K562 (cell line): ENCODE data around the gene PNRC2. TPM values are rescaled to one million over a fixed set of nuclear protein-coding genes. Genes with fewer than 3 reads are reported as not detected.
A peak's percentile ranks its signal among the peaks of the same experiment; 100 is the strongest.

Experiments
- ATAC-seq: fragments of 200-7000 bp; cut with Tn5 transposase; 3 replicates; pipeline ENCODE4 v1.9.1; 2020; ENCODE audit warnings: moderate library complexity
- BruUV-seq: library from RNA; stranded (reverse); fragments of 400-500 nt; replicated peaks from 2 replicates; lab custom pipeline; 2021; lab: Mats Ljungman, UMichigan
- CTCF ChIA-PET: fragments of 300-600 bp; formaldehyde crosslinking; extraction: SDS; loops from one replicate; lab custom pipeline; 2021; ENCODE audit warnings: low intra/inter-chr PET ratio; lab: Yijun Ruan, JAX
- POLR2A ChIA-PET: fragments of 300-600, 350-650 bp; sonication (Branson Sonifier 250); formaldehyde crosslinking; extraction: SDS; loops from one replicate; lab custom pipeline; 2021; ENCODE audit warnings: antibody characterized with exemption, inconsistent platforms; lab: Yijun Ruan, JAX
- DNase-seq, 4 experiments: peaks; one replicate each; pipeline versions ENCODE4 v3.0.0 to v3.0.0-alpha.2; 2011 to 2018; ENCODE audit warnings: low spot score in 3 of 4, mixed read lengths in 3 of 4; ENCODE audit errors: extremely low read depth in 1 of 4
- FAIRE-seq: peaks from 2 replicates; lab custom pipeline; 2011; peaks lifted over from hg19 to GRCh38; lab: Jason Lieb, UNC
- H2AFZ ChIP-seq: 2 replicates; pipeline ENCODE4 v1.6.0; 2011; ENCODE audit warnings: low read depth, low read length, control low read depth, inconsistent platforms
- H3K27ac ChIP-seq: fragments of 200-600 bp; 3 replicates; pipeline ENCODE4 v1.8.0; 2011; ENCODE audit warnings: low read depth, mild to moderate bottlenecking, control low read depth, inconsistent platforms, low read length, moderate library complexity, mixed read lengths; ENCODE audit errors: extremely low read depth
- H3K27me3 ChIP-seq, 2 experiments: fragments of 300-600 bp in 1 of 2; 2 replicates in 1 of 2; 3 replicates in 1 of 2; pipeline versions ENCODE4 v1.6.0 to v1.8.0; 2011; ENCODE audit warnings: inconsistent platforms in 2 of 2, low read length in 2 of 2, mild to moderate bottlenecking in 1 of 2, mixed read lengths in 1 of 2, moderate library complexity in 1 of 2; ENCODE audit not compliant: control insufficient read depth in 2 of 2, insufficient read depth in 2 of 2
- H3K36me3 ChIP-seq: fragments of 300-600 bp; 3 replicates; pipeline ENCODE4 v1.8.0; 2011; ENCODE audit warnings: mild to moderate bottlenecking, low read length, inconsistent platforms; ENCODE audit not compliant: control insufficient read depth, insufficient read depth
- H3K4me1 ChIP-seq, 2 experiments: fragments of 200-600 bp in 1 of 2; replicated peaks in 1 of 2; 2 replicates in 1 of 2; 3 replicates in 1 of 2; pipeline versions ENCODE4 v1.5.1 to v1.8.0; 2011; ENCODE audit warnings: inconsistent platforms in 2 of 2, low read length in 2 of 2, mild to moderate bottlenecking in 1 of 2, mixed read lengths in 1 of 2, moderate library complexity in 1 of 2; ENCODE audit not compliant: control insufficient read depth in 2 of 2, insufficient read depth in 2 of 2
- H3K4me2 ChIP-seq: 2 replicates; pipeline ENCODE4 v1.6.1; 2011; ENCODE audit warnings: low read length, control low read depth, inconsistent platforms, mixed read lengths; ENCODE audit not compliant: insufficient read depth
- H3K4me3 ChIP-seq: fragments of 200-600 bp; sonication (generic), shearing (Covaris generic); 2 replicates; pipeline ENCODE4 v1.5.1; 2016; ENCODE audit warnings: control low read depth, inconsistent platforms
- H3K79me2 ChIP-seq: fragments of 200-600 bp; 3 replicates; pipeline ENCODE4 v1.8.0; 2011; ENCODE audit warnings: low read length, inconsistent platforms; ENCODE audit not compliant: control insufficient read depth, insufficient read depth
- H3K9ac ChIP-seq, 2 experiments: 2 replicates each; pipeline versions ENCODE4 v1.6.0 to v1.6.1; 2011; ENCODE audit warnings: low read depth in 2 of 2, low read length in 2 of 2, control low read depth in 1 of 2, inconsistent platforms in 1 of 2, mild to moderate bottlenecking in 1 of 2, mixed read lengths in 1 of 2; ENCODE audit not compliant: insufficient read depth in 1 of 2
- H3K9me1 ChIP-seq: one replicate; pipeline ENCODE4 v1.6.0; 2011; ENCODE audit warnings: inconsistent platforms, mild to moderate bottlenecking, low read length, moderate library complexity; ENCODE audit not compliant: control insufficient read depth, insufficient read depth
- H3K9me3 ChIP-seq: replicated peaks from 2 replicates; pipeline ENCODE4 v1.5.1; 2011; ENCODE audit warnings: low read depth, low read length, inconsistent platforms; ENCODE audit not compliant: control insufficient read depth, insufficient read depth
- H4K20me1 ChIP-seq: replicated peaks from 2 replicates; pipeline ENCODE4 v1.6.1; 2011; ENCODE audit warnings: low read length, inconsistent platforms, mixed read lengths; ENCODE audit not compliant: control insufficient read depth, insufficient read depth
- GABPA ChIP-seq: fragments of 200-800 bp; sonication (Bioruptor generic); conservative IDR thresholded peaks from 2 replicates; pipeline ENCODE4 v1.6.1; 2016; ENCODE audit warnings: low read depth, missing genetic modification characterization, missing compliant biosample characterization
- MAFF ChIP-seq: IDR thresholded peaks from 2 replicates; pipeline ENCODE4 v1.6.1; 2012; ENCODE audit warnings: low read length, improper control_type of control experiment
- MCM5 ChIP-seq: fragments of 450-650 bp; IDR thresholded peaks from 2 replicates; pipeline ENCODE4 v1.6.1; 2016; ENCODE audit warnings: low read depth
- NFE2 ChIP-seq: IDR thresholded peaks from 2 replicates; pipeline ENCODE4 v1.6.1; 2014; ENCODE audit warnings: antibody characterized with exemption, low read depth
- NR2C1 ChIP-seq, 2 experiments: fragments of 450-650 bp; IDR thresholded peaks; 2 replicates each; pipeline ENCODE4 v1.6.1; 2017; ENCODE audit warnings: mild to moderate bottlenecking in 2 of 2, antibody characterized with exemption in 1 of 2, inconsistent platforms in 1 of 2, missing compliant biosample characterization in 1 of 2, missing genetic modification characterization in 1 of 2
- ZNF280B ChIP-seq: fragments of 250-450 bp; sonication (Bioruptor Pico); IDR thresholded peaks from 2 replicates; pipeline ENCODE4 v1.5.1; 2021; ENCODE audit warnings: mild to moderate bottlenecking
- ZNF764 ChIP-seq: fragments of 250-450 bp; sonication (Bioruptor Pico); IDR thresholded peaks from 2 replicates; pipeline ENCODE4 v1.4.0; 2020; ENCODE audit warnings: low read depth, mild to moderate bottlenecking, moderate library complexity
- WGBS: fragments of 100-300 bp; shearing (Covaris generic); methylation state at CpG from one replicate; pipeline ENCODE4 v1.1.6; 2016; ENCODE audit warnings: low coverage, mixed read lengths; ENCODE audit not compliant: insufficient coverage; ENCODE audit errors: missing lambda C conversion rate; 5-methylcytosine and 5-hydroxymethylcytosine counted together
- in situ Hi-C: fragments of 300-500 bp; cut with MboI; formaldehyde crosslinking; loops from 4 replicates; pipeline ENCODE4 v1.15.0; 2018; ENCODE audit warnings: inconsistent platforms, mixed read lengths
- intact Hi-C: fragments of 100-400 bp; cut with micrococcal nuclease; formaldehyde crosslinking; loops from 2 replicates; pipeline ENCODE4 v1.14.2; 2022
- polyA plus RNA-seq, 8 experiments: library from polyadenylated mRNA; depleted of rRNA in 4 of 8; stranded (reverse) in 5 of 8; unstranded in 3 of 8; fragments of >200 nt; fragmentation: Nextera tagmentation in 2 of 8; fragmentation: Illumina TruSeq in 1 of 8; extraction: Ambion mirVana in 2 of 8; extraction: Trizol in 1 of 8; gene quantifications; 2 replicates each; pipeline versions ENCODE4 v1.2.1 to v1.2.3, GENCODE V29; 2011 to 2014; ENCODE audit warnings: inconsistent platforms in 1 of 8, missing spikeins in 1 of 8
- total RNA-seq, 7 experiments: library from RNA; depleted of rRNA in 6 of 7; stranded (reverse); fragments of >200 nt in 6 of 7; fragmentation: Illumina TruSeq in 2 of 7; extraction: Trizol in 2 of 7; gene quantifications; 2 replicates each; pipeline versions ENCODE4 v1.2.1 to v1.2.3, GENCODE V29; 2011 to 2021; ENCODE audit warnings: low replicate concordance in 1 of 7
- TF ChIP-seq, protein P1 (sequence below): conservative IDR thresholded peaks from 2 replicates; pipeline ENCODE4 v1.6.1; 2011; ENCODE audit warnings: low read depth, mild to moderate bottlenecking, low read length; ENCODE audit not compliant: control insufficient read depth

The PNRC2 gene
- total and polyA plus RNA-seq, 9 of the 15 experiments (the other 6 are each of a cell fraction or from before 2014, with no cell fraction given) = 127 to 303 (median 203) TPM

GRCh38 chr1:23997812-23998211 lies 38.2 kb downstream of the PNRC2 start:
- WGBS = 10% methylated on average over 1 of the region's 1 CpG
- peak; percentile 37; the same call in 1 of the 2 replicates for TF ChIP-seq NFE2
- 0 out of 2 replicates have a peak, but pooled peaks have one; percentile 5 for TF ChIP-seq MAFF
- TF ChIP-seq MCM5 = no peak
- ATAC-seq = no peak

GRCh38 chr1:23999156-23999671 lies 39.6 kb downstream of the PNRC2 start:
- in situ Hi-C loops = no loop called here
- Histone ChIP-seq H3K4me3 (no peak overlapping the region), H3K4me2 (no peak overlapping the region), H3K9me1 (no peaks in the 10 kb centered on the region), H3K9me3 (no peaks in the 10 kb centered on the region), H4K20me1 (no peaks in the 10 kb centered on the region), H2AFZ (no peak overlapping the region), H3K79me2 (no peaks in the 10 kb centered on the region), H3K27me3 (peaks cover 16 to 24% of the 10 kb centered on the region in 2 experiments), H3K9ac (no peak overlapping the region), H3K27ac (no peak overlapping the region), H3K4me1 (no peaks in the 10 kb centered on the region; a peak in 1 of 5 replicates), H3K36me3 (no peaks in the 10 kb centered on the region)
- POLR2A ChIA-PET = interaction anchor here (1.1 kb wide), 1 partner anchor 36 kb away, joined by 4 read pairs; no protein-coding TSS in a partner anchor
- intact Hi-C loops = no loop called here
- WGBS = 6% methylated on average over 3 of the region's 3 CpGs
- no peak for ATAC-seq
- TF ChIP-seq, protein P1, sequence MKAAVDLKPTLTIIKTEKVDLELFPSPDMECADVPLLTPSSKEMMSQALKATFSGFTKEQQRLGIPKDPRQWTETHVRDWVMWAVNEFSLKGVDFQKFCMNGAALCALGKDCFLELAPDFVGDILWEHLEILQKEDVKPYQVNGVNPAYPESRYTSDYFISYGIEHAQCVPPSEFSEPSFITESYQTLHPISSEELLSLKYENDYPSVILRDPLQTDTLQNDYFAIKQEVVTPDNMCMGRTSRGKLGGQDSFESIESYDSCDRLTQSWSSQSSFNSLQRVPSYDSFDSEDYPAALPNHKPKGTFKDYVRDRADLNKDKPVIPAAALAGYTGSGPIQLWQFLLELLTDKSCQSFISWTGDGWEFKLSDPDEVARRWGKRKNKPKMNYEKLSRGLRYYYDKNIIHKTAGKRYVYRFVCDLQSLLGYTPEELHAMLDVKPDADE = no peak
- TF ChIP-seq ZNF280B = no peak
- TF ChIP-seq NR2C1 (IDR thresholded peaks at IDR 0.05) = no peak
- TF ChIP-seq NR2C1 (tag; IDR thresholded peaks at IDR 0.05) = no peak
- no peak for TF ChIP-seq ZNF764 (CRISPR knock-in tag)
- no peak for TF ChIP-seq GABPA
- no TSS peak for BruUV-seq
- CTCF ChIA-PET = no interaction called here
- no peak for DNase-seq
- FAIRE-seq = no peak

More at GRCh38 chr1:23997812-23998211, 38.2 kb downstream of the PNRC2 start:
- intact Hi-C loops = no loop called here
- no peak overlapping the region for H3K4me3 ChIP-seq
- no peak for DNase-seq
- H3K9ac ChIP-seq = no peak overlapping the region
- H3K27me3 ChIP-seq = peaks cover 9 to 13% of the 10 kb centered on the region in 2 experiments; a peak in 3 of 5 replicates
- ChIA-PET POLR2A (interaction anchor here (1.1 kb wide), 2 partner anchors 21 to 22 kb away, joined by 3 read pairs; no protein-coding TSS in a partner anchor), CTCF (interaction anchor here (0.6 kb wide), 1 partner anchor 11 kb away, joined by 3 read pairs; no protein-coding TSS in a partner anchor)
- no peaks in the 10 kb centered on the region for H3K9me1 ChIP-seq
- H3K27ac ChIP-seq = no peak overlapping the region
- no peaks in the 10 kb centered on the region for H4K20me1 ChIP-seq
- no TSS peak for BruUV-seq
- H2AFZ ChIP-seq = no peak overlapping the region
- H3K4me1 ChIP-seq = no peaks in the 10 kb centered on the region; a peak in 1 of 5 replicates
- FAIRE-seq = no peak
- H3K79me2 ChIP-seq = no peaks in the 10 kb centered on the region
- H3K36me3 ChIP-seq = no peaks in the 10 kb centered on the region
- H3K4me2 ChIP-seq = no peak overlapping the region
- no peaks in the 10 kb centered on the region for H3K9me3 ChIP-seq
- in situ Hi-C loops = no loop called here
